ENCODE measurements around the gene TEF.
A peak's percentile ranks its signal among the peaks of the same experiment; 100 is the strongest.
"Not testable (repeated sequence)": the region's sequence is repeated elsewhere in the genome, so short reads cannot be mapped to it uniquely, and the experiment has no call there.

The TEF gene

DNA sequence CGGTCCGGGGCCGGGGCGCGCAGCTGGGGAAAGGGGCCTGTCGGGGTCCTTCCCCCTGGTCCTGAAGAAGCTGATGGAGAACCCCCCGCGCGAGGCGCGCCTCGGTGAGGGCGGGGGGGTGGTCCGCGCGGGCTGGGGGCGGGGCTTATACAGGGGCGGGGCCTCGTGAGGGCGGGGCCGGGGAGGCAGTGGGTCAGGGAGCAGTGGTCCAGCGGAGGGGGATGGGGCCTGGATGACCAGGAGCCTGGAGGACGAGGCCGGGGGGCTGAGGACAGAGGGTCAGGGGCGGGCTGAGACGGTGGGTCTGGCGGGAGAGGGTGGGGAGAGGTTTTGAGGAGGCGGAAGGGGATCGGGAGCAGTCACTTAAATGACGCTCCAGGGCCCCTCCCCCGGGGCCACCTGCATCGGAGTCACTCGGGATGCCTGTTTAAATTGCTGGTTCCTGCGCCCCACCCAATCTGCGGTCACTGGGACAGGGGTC is 396 bp downstream of the TEF start:
- DNase-seq (ENCODE audit: low read depth in 2 of 2) = peak; percentile 30 to 50

DNA sequence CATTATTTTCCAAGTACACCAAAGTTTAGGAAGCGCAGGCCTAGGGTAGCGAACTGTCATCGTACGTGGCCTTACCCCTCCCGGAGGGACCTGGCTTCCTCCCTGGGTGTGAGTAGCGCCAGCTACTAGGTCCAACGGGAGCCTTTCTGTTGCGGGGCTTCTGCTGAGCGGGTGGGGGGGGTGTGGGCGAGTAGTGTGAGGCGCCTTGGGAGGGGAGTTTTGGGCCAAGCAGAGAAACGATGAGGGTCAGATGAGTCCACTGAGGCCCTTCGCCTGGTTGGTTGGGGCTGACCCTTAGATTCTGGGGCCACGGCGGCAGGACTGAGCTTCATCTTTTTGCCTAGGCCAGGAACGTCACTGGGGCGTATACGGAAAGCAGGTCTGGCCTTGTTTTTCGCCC is 868 bp downstream of the TEF start:
- no peak for DNase-seq (ENCODE audit: low read depth in 2 of 2)

GRCh38 chr22:41383085-41383484 is 1.3 kb downstream of the TEF start:
- no peak for DNase-seq (ENCODE audit: low read depth in 2 of 2)

DNA sequence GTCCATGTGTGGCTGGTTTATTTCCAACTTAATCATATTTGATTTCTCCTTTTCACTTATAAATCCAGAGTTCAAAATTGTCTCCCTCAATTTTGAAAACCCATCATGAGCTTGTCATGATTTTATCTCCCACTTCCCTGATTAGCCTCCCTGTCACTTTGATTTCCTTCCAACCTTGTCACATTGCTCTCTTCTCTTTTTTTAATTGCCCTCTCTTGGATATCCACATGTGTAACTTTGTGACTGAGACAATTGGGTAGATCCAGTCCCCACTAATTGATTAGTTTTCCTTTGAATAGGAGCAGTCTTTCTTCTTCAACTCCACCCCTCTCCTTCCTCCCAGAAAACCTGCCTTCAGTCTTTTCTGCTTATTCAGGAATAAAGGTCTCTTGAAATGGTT is 2.4 kb downstream of the TEF start:
- no peak for DNase-seq (ENCODE audit: low read depth in 2 of 2)

DNA sequence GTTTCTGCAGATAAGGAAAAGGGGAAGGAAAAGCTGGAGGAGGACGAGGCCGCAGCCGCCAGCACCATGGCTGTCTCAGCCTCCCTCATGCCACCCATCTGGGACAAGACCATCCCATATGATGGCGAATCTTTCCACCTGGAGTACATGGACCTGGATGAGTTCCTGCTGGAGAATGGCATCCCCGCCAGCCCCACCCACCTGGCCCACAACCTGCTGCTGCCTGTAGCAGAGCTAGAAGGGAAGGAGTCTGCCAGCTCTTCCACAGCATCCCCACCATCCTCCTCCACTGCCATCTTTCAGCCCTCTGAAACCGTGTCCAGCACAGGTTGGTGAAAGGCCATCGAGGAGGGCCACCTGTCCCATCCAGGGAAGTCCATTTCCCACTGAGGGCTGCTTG is 5.6 kb downstream of the TEF start:
- DNase-seq (ENCODE audit: low read depth in 2 of 2) = no peak

GRCh38 chr22:41394012-41394356 is 12.2 kb downstream of the TEF start:
- no peak for DNase-seq (ENCODE audit: low read depth in 2 of 2)

- no peak for DNase-seq (ENCODE audit: low read depth in 2 of 2)
These were observed 13.9 kb downstream of the TEF start for GRCh38 chr22:41395531-41396240.

DNA sequence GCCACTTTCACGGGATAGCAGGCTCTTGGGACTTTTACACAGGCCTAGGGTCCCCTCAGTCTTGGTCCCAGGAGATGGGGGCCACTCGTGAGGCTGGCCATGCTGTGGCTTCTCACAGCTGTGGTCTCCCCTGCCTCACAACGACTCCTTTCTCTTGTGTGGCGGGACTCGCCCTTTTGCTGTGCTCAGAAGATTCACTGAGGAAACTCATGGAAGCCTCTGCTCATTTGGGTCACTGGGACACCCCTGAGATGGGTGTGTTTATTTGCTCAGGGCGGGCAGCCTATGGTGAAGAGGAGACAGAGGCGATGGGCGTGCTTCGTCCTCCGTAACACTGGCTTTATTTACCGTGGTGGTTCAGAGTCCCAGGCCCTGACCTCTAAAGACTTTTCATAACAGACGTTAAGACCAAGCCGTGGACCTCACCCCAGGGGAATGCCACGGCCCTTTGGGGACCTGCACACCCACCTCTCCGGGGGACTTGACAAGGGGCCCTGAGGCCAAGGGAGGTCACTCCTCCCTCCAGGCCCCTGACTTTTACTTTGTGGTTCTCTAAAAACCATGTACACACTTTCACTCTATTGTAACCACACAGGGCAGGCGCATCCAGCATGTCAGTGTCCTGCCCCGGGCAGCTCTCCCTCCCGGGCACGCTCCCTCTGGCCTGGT is 15.5 kb downstream of the TEF start:
- DNase-seq (ENCODE audit: low read depth in 2 of 2) = no peak

- no peak for DNase-seq (ENCODE audit: low read depth in 2 of 2)
These were observed 17.2 kb downstream of the TEF start for GRCh38 chr22:41398921-41399320.

GRCh38 chr22:41401781-41402648 is 20.3 kb downstream of the TEF start:
- DNase-seq (ENCODE audit: low read depth in 2 of 2) = no peak

DNA sequence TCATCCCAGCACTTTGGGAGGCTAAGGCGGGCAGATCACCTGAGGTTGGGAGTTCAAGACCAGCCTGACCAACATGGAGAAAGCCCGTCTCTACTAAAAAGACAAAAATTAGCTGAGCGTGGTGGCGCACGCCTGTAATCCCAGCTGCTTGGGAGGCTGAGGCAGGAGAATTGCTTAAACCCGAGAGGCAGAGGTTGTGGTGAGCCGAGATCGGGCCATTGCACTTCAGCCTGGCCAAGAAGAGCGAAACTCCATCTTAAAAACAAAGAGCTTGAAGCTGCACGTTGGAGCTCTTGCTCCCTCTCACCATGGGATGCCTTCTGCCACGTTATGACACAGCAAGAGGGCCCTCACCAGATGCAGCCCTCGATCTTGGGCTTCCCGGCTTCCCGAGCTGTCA is 21.1 kb downstream of the TEF start:
- not testable (repeated sequence) for DNase-seq (ENCODE audit: low read depth in 2 of 2)

DNA sequence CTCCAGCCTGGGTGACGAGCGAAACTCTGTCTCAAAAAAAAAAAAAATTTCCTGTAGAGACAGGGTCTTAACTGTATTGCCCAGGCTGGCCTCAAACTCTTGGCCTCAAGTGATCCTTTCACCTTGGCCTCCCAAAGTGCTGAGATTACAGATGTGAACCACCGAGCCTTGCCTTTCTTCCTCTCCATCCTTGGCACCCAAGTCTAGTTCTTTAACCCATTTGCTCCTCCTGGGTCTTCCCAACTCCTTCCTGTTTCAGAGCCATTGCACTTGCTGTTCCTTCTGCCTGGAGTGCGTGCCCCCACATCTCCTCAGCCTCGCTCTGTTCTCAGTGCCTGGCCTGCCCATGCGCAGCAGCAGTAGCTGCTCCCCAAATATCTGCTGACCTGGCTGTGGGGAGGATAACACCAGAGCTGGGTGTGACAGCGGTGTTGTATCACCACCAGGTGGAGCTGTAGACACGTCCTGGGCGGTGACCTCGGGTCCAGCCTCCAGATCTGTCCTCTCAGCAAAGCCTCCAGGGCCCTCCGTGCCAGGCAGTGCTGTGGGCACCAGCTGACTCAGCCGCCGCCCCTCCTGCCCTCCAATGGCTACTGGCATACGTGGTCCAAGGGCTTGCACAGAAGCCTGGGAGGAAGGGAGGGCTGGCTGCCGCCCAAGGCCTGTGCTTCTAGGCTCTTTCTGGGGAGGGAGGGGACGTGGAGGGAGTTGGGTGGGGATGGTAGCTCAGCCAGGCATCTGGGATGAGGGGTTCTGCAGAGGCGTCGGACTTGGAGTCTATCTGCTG is 22.0 kb downstream of the TEF start:
- peak; percentile 65 to 74 for DNase-seq (ENCODE audit: low read depth in 2 of 2)

DNA sequence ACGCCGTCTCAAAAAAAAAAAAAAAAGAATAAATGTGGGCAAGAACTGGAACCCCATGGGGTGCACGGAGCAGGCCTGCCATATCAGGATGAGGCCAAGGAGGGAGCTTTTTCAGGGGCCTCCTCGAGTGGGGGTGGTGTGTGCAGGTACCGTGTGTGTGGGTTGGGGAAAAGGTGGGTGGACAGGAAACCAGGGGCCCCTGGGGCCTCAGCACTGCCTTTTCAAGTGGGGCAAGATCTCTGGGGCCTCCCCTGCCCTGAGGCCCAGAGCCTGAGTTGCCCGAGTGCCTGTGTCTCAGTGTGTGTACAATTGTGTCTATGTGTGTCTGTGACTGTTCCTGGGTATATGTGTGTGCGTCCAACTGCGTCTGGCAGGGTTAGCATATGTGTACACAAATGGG is 23.8 kb downstream of the TEF start:
- DNase-seq (ENCODE audit: low read depth in 2 of 2) = peak in 1 of 2 donors; percentile 16

DNA sequence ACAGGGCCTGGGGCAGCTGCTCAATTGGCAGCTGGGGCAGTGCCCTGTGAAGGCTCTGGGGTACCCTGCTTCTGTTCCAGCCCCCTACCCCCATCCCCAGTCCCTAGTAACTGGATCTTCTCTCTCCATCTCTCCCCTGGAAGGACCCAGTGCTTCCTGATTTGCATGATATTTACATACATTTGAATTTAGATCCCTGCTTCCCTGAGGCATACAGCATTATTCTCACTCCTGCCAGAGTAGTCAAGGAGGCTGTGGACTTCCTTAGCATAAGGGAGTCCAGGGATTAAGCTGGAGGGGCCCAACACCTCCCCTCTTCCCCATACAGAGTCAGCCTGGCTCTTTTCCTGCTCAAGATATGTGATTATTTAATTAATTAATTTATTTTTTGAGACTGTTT is 24.7 kb downstream of the TEF start:
- no peak for DNase-seq (ENCODE audit: low read depth in 2 of 2)

DNA sequence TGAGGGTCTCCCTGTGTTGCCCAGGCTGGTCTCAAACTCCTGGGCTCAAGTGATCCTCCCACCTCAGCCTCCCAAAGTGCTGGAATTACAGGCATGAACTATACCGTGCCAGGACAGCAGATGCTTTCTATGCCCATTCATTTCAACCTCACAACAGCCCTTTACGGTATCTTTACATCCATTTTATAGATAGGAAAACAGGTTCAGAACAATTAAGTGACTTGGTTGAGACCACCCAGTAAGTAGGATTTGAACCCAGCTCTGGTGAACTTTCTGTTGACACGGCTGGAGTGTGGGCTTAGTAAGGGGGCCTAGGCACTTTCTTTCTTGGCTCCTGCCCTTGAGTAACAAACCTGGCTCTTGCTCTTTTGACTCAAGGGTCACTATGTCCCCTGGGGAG is 25.7 kb downstream of the TEF start:
- no peak for DNase-seq (ENCODE audit: low read depth in 2 of 2)

DNA sequence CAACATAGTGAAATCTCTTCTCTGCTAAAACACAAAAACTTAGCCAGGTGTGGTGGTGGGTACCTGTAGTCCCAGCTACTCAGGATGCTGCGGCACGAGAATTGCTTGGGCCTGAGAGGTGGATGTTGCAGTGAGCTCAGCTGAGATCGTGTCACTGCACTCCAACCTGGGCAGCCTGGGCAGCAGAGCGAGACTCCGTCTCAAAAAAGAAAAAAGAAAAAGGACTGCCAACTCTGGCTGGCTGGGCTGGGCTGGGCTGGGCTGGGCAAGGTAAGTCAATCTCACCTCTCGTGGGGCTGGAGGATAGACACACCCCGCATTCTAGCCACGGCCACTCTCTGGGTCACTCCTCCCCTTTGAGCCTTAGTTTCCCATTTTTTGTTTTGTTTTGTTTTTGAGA is 26.9 kb downstream of the TEF start:
- no peak for DNase-seq (ENCODE audit: low read depth in 2 of 2)

DNA sequence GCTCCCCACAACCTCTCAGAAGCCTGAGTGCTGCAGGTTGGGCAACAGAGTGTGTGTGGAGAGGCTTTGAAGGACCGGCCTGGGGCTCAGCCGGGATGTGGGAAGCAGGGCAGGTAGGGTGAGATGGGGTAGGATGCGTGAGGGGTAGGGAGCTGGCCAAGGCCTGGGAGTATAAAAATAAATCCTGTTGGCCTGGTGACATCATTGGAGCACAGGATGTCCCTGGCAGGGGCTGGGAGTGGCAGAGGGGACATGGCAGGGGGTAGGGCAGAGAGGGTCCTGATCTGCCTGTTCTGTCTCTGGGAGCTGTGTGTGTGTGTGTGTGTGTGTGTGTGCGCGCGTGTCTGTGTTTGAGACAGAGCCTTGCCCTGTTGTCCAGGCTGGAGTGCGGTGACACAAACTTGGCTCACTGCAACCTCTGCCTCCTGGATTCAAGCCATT is 28.6 kb downstream of the TEF start:
- DNase-seq (ENCODE audit: low read depth in 2 of 2) = no peak

DNA sequence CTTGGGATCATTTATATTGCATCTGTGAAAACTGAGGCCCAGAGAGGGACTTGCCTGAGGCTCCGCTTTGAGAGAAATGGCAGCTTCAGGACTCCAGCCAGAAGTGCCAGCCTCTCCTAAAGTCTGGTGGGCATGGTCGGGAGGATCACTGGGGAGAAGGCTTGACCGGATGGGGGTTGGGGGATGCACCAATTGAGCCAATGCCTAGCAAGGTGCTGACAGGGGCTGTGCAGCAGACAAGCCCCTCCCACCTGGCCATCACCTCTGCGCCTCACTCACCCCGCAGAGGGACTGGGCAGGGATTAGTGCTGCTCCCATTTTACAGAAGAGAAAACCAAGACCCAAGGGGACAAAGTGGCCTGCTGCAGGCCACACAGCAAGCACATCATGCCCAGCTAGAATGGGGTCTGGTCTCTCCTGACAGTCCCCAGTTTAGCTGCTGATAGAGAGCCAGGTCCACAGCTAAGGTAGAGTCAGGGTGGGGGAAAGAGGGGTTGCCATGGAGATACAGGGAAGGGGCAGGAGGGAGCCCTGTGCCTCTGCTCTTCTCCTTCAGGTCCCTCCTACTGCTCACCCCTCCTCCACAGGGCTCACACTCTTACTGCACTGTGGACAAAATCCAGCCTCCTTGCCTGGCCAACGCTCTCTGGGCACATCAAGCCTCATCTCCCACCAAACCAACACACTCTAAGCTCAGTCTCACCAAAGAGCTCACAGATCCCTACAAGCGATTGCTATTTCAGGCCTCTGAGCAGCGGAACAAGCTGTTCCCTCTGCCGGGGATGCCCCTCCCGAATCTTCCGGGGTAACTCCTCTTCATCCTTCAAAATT is 29.5 kb downstream of the TEF start:
- DNase-seq (ENCODE audit: low read depth in 2 of 2) = no peak

DNA sequence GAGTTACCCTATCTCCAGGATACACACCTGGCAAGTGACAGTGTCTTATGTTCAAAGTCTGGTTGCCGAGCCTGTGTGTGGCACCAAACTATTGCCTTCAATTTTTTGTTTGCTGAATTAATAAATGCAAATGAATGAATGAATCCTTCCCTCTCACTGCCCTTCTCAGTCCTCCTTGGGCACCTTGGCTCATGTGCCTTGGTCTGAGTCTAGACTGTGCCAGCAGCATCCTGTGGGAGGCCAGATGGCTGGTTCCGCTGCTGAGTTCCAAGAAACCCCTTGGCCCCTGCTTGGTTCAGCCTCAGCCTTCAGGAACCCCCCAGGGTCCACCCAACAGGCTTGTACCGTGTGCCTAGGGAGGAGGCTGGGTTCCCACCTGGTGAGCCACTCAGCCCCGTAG is 33.8 kb downstream of the TEF start:
- DNase-seq (ENCODE audit: low read depth in 2 of 2) = no peak

DNA sequence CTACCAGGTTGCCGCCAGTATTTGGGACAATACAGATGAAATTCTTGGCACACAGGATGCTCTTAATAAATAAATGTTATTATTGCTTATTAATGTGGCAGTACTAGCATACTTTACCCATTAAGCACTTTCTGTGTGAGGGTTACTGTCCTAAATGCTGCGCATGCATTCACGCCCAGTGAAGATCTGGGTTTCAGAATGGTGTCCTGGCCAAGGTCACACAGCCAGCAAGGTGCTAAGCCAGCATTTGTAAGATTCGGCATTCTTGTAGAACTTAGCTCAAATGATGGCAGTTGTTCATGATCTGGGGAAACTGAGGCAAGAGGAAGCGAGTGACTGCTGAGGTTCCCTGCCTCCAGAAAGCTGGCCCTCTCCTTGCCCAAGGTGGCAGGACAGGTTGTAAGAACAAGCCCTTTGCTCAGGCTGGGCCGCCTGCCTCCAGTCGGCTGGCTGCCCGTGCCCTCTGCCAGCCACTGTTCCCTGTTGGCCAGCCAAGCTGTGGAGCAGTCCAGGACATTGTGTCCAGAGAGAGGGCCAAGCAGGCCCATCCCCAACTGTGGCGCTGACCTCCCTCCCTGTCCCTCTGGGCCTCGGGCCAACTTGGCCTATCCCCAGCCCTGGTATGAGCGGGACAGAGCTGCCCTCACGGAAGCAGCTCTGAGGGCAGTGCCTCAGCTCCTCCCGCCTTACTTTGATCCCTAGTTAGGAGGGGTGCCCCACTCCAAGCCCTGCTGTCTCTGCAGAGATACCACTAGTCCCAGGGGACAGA is 36.1 kb downstream of the TEF start:
- DNase-seq (ENCODE audit: low read depth in 2 of 2) = no peak

All from stimulated activated CD8-positive, alpha-beta memory T cell treated with anti-CD3 and anti-CD28 coated beads, Interleukin-7, amount 100 ng/mL, for 4 hours (primary cell).